Activated effector memory CD4-positive, alpha-beta T cell treated with anti-CD3 and anti-CD28 coated beads, Interleukin-2, amount 50 U/mL, for 16 hours (primary cell): Measurements from ENCODE around the gene RAB26.
"Not testable (repeated sequence)": the region's sequence is repeated elsewhere in the genome, so short reads cannot be mapped to it uniquely, and the experiment has no call there.

ENCODE experiments used
- DNase-seq: peaks from one replicate; pipeline ENCODE4 v3.0.0-alpha.2; 2020

The RAB26 gene

GRCh38 chr16:2117960-2118722 lies 30.3 kb upstream of the RAB26 start:
- DNase-seq = not testable (repeated sequence)

GRCh38 chr16:2121325-2121724 lies 27.1 kb upstream of the RAB26 start:
- not testable (repeated sequence) for DNase-seq

GRCh38 chr16:2121853-2122252 lies 26.6 kb upstream of the RAB26 start:
- no peak for DNase-seq

- DNase-seq = no peak
Observed at GRCh38 chr16:2122429-2122828, 26.0 kb upstream of the RAB26 start.

- not testable (repeated sequence) for DNase-seq
Observed at GRCh38 chr16:2122934-2123683, 25.3 kb upstream of the RAB26 start.

- not testable (repeated sequence) for DNase-seq
Observed at GRCh38 chr16:2123706-2124376, 24.6 kb upstream of the RAB26 start.

- DNase-seq = not testable (repeated sequence)
Observed at GRCh38 chr16:2124377-2124693, 24.1 kb upstream of the RAB26 start.

- not testable (repeated sequence) for DNase-seq
Observed at GRCh38 chr16:2124694-2125444, 23.6 kb upstream of the RAB26 start.

GRCh38 chr16:2125609-2126008 lies 22.8 kb upstream of the RAB26 start:
- DNase-seq = not testable (repeated sequence)

- DNase-seq = not testable (repeated sequence)
Observed at GRCh38 chr16:2126161-2126743, 22.2 kb upstream of the RAB26 start.

GRCh38 chr16:2126928-2127556 lies 21.4 kb upstream of the RAB26 start:
- DNase-seq = not testable (repeated sequence)

- not testable (repeated sequence) for DNase-seq
Observed at GRCh38 chr16:2127630-2128280, 20.7 kb upstream of the RAB26 start.

- DNase-seq = not testable (repeated sequence)
Observed at GRCh38 chr16:2129251-2129650, 19.2 kb upstream of the RAB26 start.

GRCh38 chr16:2129890-2130447 lies 18.5 kb upstream of the RAB26 start:
- not testable (repeated sequence) for DNase-seq

- DNase-seq = not testable (repeated sequence)
Observed at GRCh38 chr16:2133797-2134196, 14.6 kb upstream of the RAB26 start.

- DNase-seq = peak; percentile 69
Observed at GRCh38 chr16:2135071-2135470, 13.4 kb upstream of the RAB26 start.

- DNase-seq = peak; percentile 99
Observed at GRCh38 chr16:2135770-2136490, 12.5 kb upstream of the RAB26 start, which contains the start of gene PKD1. Gene PKD1, minus strand, starts transcription at chr16:2135898. Its CDS starts 209 bp downstream, at chr16:2135689.

GRCh38 chr16:2142942-2143877 lies 5.2 kb upstream of the RAB26 start:
- DNase-seq = no peak

GRCh38 chr16:2143878-2144485 lies 4.4 kb upstream of the RAB26 start:
- no peak for DNase-seq
